ENCODE data around the gene GPRC5A.
"Not testable (repeated sequence)": the region's sequence is repeated elsewhere in the genome, so short reads cannot be mapped to it uniquely, and the experiment has no call there.

GPRC5A gene

GRCh38 chr12:12891080-12891880 lies at the start of gene GPRC5A:
Gene GPRC5A (plus strand): TSS chr12:12891562. CDS start chr12:12908250, 16,688 bp downstream.
- peak; percentile 79 for DNase-seq

GRCh38 chr12:12845794-12846243 lies 45.5 kb upstream of the GPRC5A start:
- no peak for DNase-seq

- DNase-seq: not testable (repeated sequence)
These were observed 44.6 kb upstream of the GPRC5A start for GRCh38 chr12:12846780-12847179.

- DNase-seq: no peak
These were observed 37.9 kb upstream of the GPRC5A start for GRCh38 chr12:12853435-12853834.

- DNase-seq: peak; percentile 11
These were observed 31.7 kb upstream of the GPRC5A start for GRCh38 chr12:12859690-12860089.

GRCh38 chr12:12864243-12864642 lies 27.1 kb upstream of the GPRC5A start:
- no peak for DNase-seq

- no peak for DNase-seq
These were observed 22.7 kb upstream of the GPRC5A start for GRCh38 chr12:12868477-12869235.

GRCh38 chr12:12870465-12870864 lies 20.9 kb upstream of the GPRC5A start:
- DNase-seq: peak; percentile 100

- DNase-seq: no peak
These were observed 19.7 kb upstream of the GPRC5A start for GRCh38 chr12:12871587-12872138.

GRCh38 chr12:12872139-12872933 lies 19.0 kb upstream of the GPRC5A start:
- peak; percentile 81 for DNase-seq

- peak; percentile 74 for DNase-seq
These were observed 18.5 kb upstream of the GPRC5A start for GRCh38 chr12:12872934-12873275.

GRCh38 chr12:12874029-12874428 lies 17.3 kb upstream of the GPRC5A start:
- DNase-seq: peak; percentile 15

GRCh38 chr12:12875301-12875700 lies 16.1 kb upstream of the GPRC5A start:
- not testable (repeated sequence) for DNase-seq

GRCh38 chr12:12877153-12877768 lies 14.1 kb upstream of the GPRC5A start:
- DNase-seq: no peak

- no peak for DNase-seq
These were observed 13.4 kb upstream of the GPRC5A start for GRCh38 chr12:12877781-12878455.

GRCh38 chr12:12880537-12880936 lies 10.8 kb upstream of the GPRC5A start:
- no peak for DNase-seq

- DNase-seq: peak; percentile 47
These were observed 10.0 kb upstream of the GPRC5A start for GRCh38 chr12:12881151-12881909.

GRCh38 chr12:12882288-12882687 lies 9.1 kb upstream of the GPRC5A start:
- no peak for DNase-seq

- DNase-seq: peak; percentile 21
These were observed 7.9 kb upstream of the GPRC5A start for GRCh38 chr12:12883369-12884001.

- no peak for DNase-seq
These were observed 6.1 kb upstream of the GPRC5A start for GRCh38 chr12:12885096-12885792.

Measured in HCEC 1CT (cell line).